K562 (cell line): ENCODE data around the gene NODAL. TPM values are rescaled to one million over a fixed set of nuclear protein-coding genes. Genes with fewer than 3 reads are reported as not detected.

ENCODE experiments used
- ATAC-seq: fragments of 200-7000 bp; cut with Tn5 transposase; 3 replicates; pipeline ENCODE4 v1.9.1; 2020; ENCODE audit warnings: moderate library complexity
- BruUV-seq: library from RNA; stranded (reverse); fragments of 400-500 nt; replicated peaks from 2 replicates; lab custom pipeline; 2021; lab: Mats Ljungman, UMichigan
- CTCF ChIA-PET: fragments of 300-600 bp; formaldehyde crosslinking; extraction: SDS; loops from one replicate; lab custom pipeline; 2021; ENCODE audit warnings: low intra/inter-chr PET ratio; lab: Yijun Ruan, JAX
- POLR2A ChIA-PET: fragments of 300-600, 350-650 bp; sonication (Branson Sonifier 250); formaldehyde crosslinking; extraction: SDS; loops from one replicate; lab custom pipeline; 2021; ENCODE audit warnings: antibody characterized with exemption, inconsistent platforms; lab: Yijun Ruan, JAX
- DNase-seq, 4 experiments: peaks; one replicate each; pipeline versions ENCODE4 v3.0.0 to v3.0.0-alpha.2; 2011 to 2018; ENCODE audit warnings: low spot score in 3 of 4, mixed read lengths in 3 of 4; ENCODE audit errors: extremely low read depth in 1 of 4
- FAIRE-seq: peaks from 2 replicates; lab custom pipeline; 2011; peaks lifted over from hg19 to GRCh38; lab: Jason Lieb, UNC
- H2AFZ ChIP-seq: 2 replicates; pipeline ENCODE4 v1.6.0; 2011; ENCODE audit warnings: low read depth, low read length, control low read depth, inconsistent platforms
- H3K27ac ChIP-seq: fragments of 200-600 bp; 3 replicates; pipeline ENCODE4 v1.8.0; 2011; ENCODE audit warnings: low read depth, mild to moderate bottlenecking, control low read depth, inconsistent platforms, low read length, moderate library complexity, mixed read lengths; ENCODE audit errors: extremely low read depth
- H3K27me3 ChIP-seq, 2 experiments: fragments of 300-600 bp in 1 of 2; 2 replicates in 1 of 2; 3 replicates in 1 of 2; pipeline versions ENCODE4 v1.6.0 to v1.8.0; 2011; ENCODE audit warnings: inconsistent platforms in 2 of 2, low read length in 2 of 2, mild to moderate bottlenecking in 1 of 2, mixed read lengths in 1 of 2, moderate library complexity in 1 of 2; ENCODE audit not compliant: control insufficient read depth in 2 of 2, insufficient read depth in 2 of 2
- H3K36me3 ChIP-seq: fragments of 300-600 bp; 3 replicates; pipeline ENCODE4 v1.8.0; 2011; ENCODE audit warnings: mild to moderate bottlenecking, low read length, inconsistent platforms; ENCODE audit not compliant: control insufficient read depth, insufficient read depth
- H3K4me1 ChIP-seq, 2 experiments: fragments of 200-600 bp in 1 of 2; replicated peaks in 1 of 2; 2 replicates in 1 of 2; 3 replicates in 1 of 2; pipeline versions ENCODE4 v1.5.1 to v1.8.0; 2011; ENCODE audit warnings: inconsistent platforms in 2 of 2, low read length in 2 of 2, mild to moderate bottlenecking in 1 of 2, mixed read lengths in 1 of 2, moderate library complexity in 1 of 2; ENCODE audit not compliant: control insufficient read depth in 2 of 2, insufficient read depth in 2 of 2
- H3K4me2 ChIP-seq: 2 replicates; pipeline ENCODE4 v1.6.1; 2011; ENCODE audit warnings: low read length, control low read depth, inconsistent platforms, mixed read lengths; ENCODE audit not compliant: insufficient read depth
- H3K4me3 ChIP-seq: fragments of 200-600 bp; sonication (generic), shearing (Covaris generic); 2 replicates; pipeline ENCODE4 v1.5.1; 2016; ENCODE audit warnings: control low read depth, inconsistent platforms
- H3K79me2 ChIP-seq: fragments of 200-600 bp; 3 replicates; pipeline ENCODE4 v1.8.0; 2011; ENCODE audit warnings: low read length, inconsistent platforms; ENCODE audit not compliant: control insufficient read depth, insufficient read depth
- H3K9ac ChIP-seq, 2 experiments: 2 replicates each; pipeline versions ENCODE4 v1.6.0 to v1.6.1; 2011; ENCODE audit warnings: low read depth in 2 of 2, low read length in 2 of 2, control low read depth in 1 of 2, inconsistent platforms in 1 of 2, mild to moderate bottlenecking in 1 of 2, mixed read lengths in 1 of 2; ENCODE audit not compliant: insufficient read depth in 1 of 2
- H3K9me1 ChIP-seq: one replicate; pipeline ENCODE4 v1.6.0; 2011; ENCODE audit warnings: inconsistent platforms, mild to moderate bottlenecking, low read length, moderate library complexity; ENCODE audit not compliant: control insufficient read depth, insufficient read depth
- H3K9me3 ChIP-seq: replicated peaks from 2 replicates; pipeline ENCODE4 v1.5.1; 2011; ENCODE audit warnings: low read depth, low read length, inconsistent platforms; ENCODE audit not compliant: control insufficient read depth, insufficient read depth
- H4K20me1 ChIP-seq: replicated peaks from 2 replicates; pipeline ENCODE4 v1.6.1; 2011; ENCODE audit warnings: low read length, inconsistent platforms, mixed read lengths; ENCODE audit not compliant: control insufficient read depth, insufficient read depth
- BCOR ChIP-seq: fragments of 450-650 bp; IDR thresholded peaks from 2 replicates; pipeline ENCODE4 v1.6.1; 2016
- MAFK ChIP-seq: IDR thresholded peaks from 2 replicates; pipeline ENCODE4 v1.6.1; 2011; ENCODE audit warnings: low read length, improper control_type of control experiment
- RBM25 ChIP-seq: fragments of 200-400 bp; formaldehyde crosslinking; IDR thresholded peaks from 2 replicates; pipeline ENCODE4 v1.6.1; 2018; ENCODE audit warnings: low read length, low read depth, moderate library complexity; ENCODE audit not compliant: severe bottlenecking
- RCOR1 ChIP-seq, 2 experiments: IDR thresholded peaks; 2 replicates each; pipeline ENCODE4 v1.6.1; 2012; ENCODE audit warnings: low read depth in 2 of 2, low read length in 2 of 2, borderline replicate concordance in 1 of 2, improper control_type of control experiment in 1 of 2
- SMAD1 ChIP-seq: fragments of 150-350 bp; IDR thresholded peaks from 2 replicates; pipeline ENCODE4 v1.6.1; 2014; ENCODE audit warnings: low read length, low read depth; ENCODE audit not compliant: partially characterized antibody
- WGBS: fragments of 100-300 bp; shearing (Covaris generic); methylation state at CpG from one replicate; pipeline ENCODE4 v1.1.6; 2016; ENCODE audit warnings: low coverage, mixed read lengths; ENCODE audit not compliant: insufficient coverage; ENCODE audit errors: missing lambda C conversion rate; 5-methylcytosine and 5-hydroxymethylcytosine counted together
- in situ Hi-C: fragments of 300-500 bp; cut with MboI; formaldehyde crosslinking; loops from 4 replicates; pipeline ENCODE4 v1.15.0; 2018; ENCODE audit warnings: inconsistent platforms, mixed read lengths
- intact Hi-C: fragments of 100-400 bp; cut with micrococcal nuclease; formaldehyde crosslinking; loops from 2 replicates; pipeline ENCODE4 v1.14.2; 2022
- polyA plus RNA-seq, 8 experiments: library from polyadenylated mRNA; depleted of rRNA in 4 of 8; stranded (reverse) in 5 of 8; unstranded in 3 of 8; fragments of >200 nt; fragmentation: Nextera tagmentation in 2 of 8; fragmentation: Illumina TruSeq in 1 of 8; extraction: Ambion mirVana in 2 of 8; extraction: Trizol in 1 of 8; gene quantifications; 2 replicates each; pipeline versions ENCODE4 v1.2.1 to v1.2.3, GENCODE V29; 2011 to 2014; ENCODE audit warnings: inconsistent platforms in 1 of 8, missing spikeins in 1 of 8
- total RNA-seq, 7 experiments: library from RNA; depleted of rRNA in 6 of 7; stranded (reverse); fragments of >200 nt in 6 of 7; fragmentation: Illumina TruSeq in 2 of 7; extraction: Trizol in 2 of 7; gene quantifications; 2 replicates each; pipeline versions ENCODE4 v1.2.1 to v1.2.3, GENCODE V29; 2011 to 2021; ENCODE audit warnings: low replicate concordance in 1 of 7
- TF ChIP-seq, protein P1 (sequence below): sonication (generic); formaldehyde crosslinking; IDR thresholded peaks from 2 replicates; pipeline ENCODE4 v1.8.0; 2022; ENCODE audit warnings: mild to moderate bottlenecking, missing genetic modification reagents, borderline replicate concordance
- TF ChIP-seq, protein P2 (sequence below): fragments of 450-650 bp; formaldehyde crosslinking; IDR thresholded peaks from 2 replicates; pipeline ENCODE4 v1.4.0; 2022; ENCODE audit warnings: mild to moderate bottlenecking, moderate library complexity

Gene NODAL
- total and polyA plus RNA-seq, 9 of the 15 experiments (the other 6 are each of a cell fraction or from before 2014, with no cell fraction given), result not detected

DNA sequence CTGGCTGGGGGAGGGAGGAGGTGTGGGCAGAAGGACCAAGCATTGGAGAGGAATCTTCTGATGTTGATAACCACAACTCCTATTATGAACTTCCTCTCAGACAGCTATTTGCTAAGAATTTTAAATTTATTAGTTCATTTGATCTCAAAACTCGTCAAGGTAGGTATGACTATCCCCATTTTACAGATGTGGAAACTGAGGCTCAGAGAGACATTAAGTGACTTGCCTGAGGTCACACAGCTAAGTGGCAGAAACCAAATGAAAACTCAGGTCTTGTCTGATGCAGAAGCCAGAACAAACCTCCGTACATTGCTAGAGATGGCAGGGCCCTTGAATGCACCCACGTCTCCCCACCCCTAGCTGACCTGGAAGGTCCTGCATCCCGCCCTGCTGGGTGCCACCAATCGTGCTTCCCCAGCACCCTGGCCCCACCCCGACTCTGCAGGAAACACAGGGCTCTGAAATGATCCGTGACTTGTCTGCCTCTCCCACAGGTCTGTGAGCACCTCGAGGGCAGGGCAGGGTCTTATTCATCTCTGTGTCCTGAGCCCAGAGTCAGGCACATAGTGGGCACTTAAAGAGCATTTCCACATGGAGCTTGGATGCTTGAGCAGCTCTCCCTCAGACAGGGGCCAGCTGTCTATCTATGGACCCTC is 31.4 kb upstream of the NODAL start:
- 0% methylated on average over 8 of the region's 8 CpGs for WGBS
- ATAC-seq (no peak), DNase-seq (no peak), FAIRE-seq (no peak)
- Histone ChIP-seq H3K79me2 (no peaks in the 10 kb centered on the region), H3K9ac (no peak overlapping the region), H2AFZ (no peak overlapping the region), H3K4me3 (no peak overlapping the region), H3K36me3 (no peaks in the 10 kb centered on the region; the same call in 2 of the 3 replicates), H3K9me3 (no peaks in the 10 kb centered on the region), H3K27ac (no peak overlapping the region), H3K9me1 (no peaks in the 10 kb centered on the region), H3K4me1 (peaks cover 0 to 4% of the 10 kb centered on the region in 2 experiments; a peak in 4 of 5 replicates), H4K20me1 (peaks cover 15% of the 10 kb centered on the region), H3K4me2 (no peak overlapping the region), H3K27me3 (peaks cover 47 to 87% of the 10 kb centered on the region in 2 experiments)
- in situ Hi-C loops, result no loop called here
- POLR2A ChIA-PET, result no interaction called here
- intact Hi-C loops, result no loop called here
- CTCF ChIA-PET, result no interaction called here
- peak; percentile 59 for TF ChIP-seq BCOR
- peak in 1 of 2 experiments; percentile 40; a peak in 1 of 4 replicates for TF ChIP-seq RCOR1 (IDR thresholded peaks at IDR 0.05; ENCODE audit: borderline replicate concordance in 1 of 2, low read depth in 2 of 2, low read length in 2 of 2)
- TF ChIP-seq, protein P1, sequence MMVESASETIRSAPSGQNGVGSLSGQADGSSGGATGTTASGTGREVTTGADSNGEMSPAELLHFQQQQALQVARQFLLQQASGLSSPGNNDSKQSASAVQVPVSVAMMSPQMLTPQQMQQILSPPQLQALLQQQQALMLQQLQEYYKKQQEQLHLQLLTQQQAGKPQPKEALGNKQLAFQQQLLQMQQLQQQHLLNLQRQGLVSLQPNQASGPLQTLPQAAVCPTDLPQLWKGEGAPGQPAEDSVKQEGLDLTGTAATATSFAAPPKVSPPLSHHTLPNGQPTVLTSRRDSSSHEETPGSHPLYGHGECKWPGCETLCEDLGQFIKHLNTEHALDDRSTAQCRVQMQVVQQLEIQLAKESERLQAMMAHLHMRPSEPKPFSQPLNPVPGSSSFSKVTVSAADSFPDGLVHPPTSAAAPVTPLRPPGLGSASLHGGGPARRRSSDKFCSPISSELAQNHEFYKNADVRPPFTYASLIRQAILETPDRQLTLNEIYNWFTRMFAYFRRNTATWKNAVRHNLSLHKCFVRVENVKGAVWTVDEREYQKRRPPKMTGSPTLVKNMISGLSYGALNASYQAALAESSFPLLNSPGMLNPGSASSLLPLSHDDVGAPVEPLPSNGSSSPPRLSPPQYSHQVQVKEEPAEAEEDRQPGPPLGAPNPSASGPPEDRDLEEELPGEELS (CRISPR knock-in tag), result no peak
- no peak for TF ChIP-seq MAFK
- TF ChIP-seq RBM25, result peak; percentile 81
- TF ChIP-seq, protein P2, sequence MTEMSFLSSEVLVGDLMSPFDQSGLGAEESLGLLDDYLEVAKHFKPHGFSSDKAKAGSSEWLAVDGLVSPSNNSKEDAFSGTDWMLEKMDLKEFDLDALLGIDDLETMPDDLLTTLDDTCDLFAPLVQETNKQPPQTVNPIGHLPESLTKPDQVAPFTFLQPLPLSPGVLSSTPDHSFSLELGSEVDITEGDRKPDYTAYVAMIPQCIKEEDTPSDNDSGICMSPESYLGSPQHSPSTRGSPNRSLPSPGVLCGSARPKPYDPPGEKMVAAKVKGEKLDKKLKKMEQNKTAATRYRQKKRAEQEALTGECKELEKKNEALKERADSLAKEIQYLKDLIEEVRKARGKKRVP (CRISPR knock-in tag), result no peak
- TF ChIP-seq SMAD1, result no peak
- TF ChIP-seq, all 486 proteins: peak for 3
- BruUV-seq, result no TSS peak
